GM19395 (cell line): Measurements from ENCODE around the gene MAP3K6.
"Not testable (repeated sequence)": the region's sequence is repeated elsewhere in the genome, so short reads cannot be mapped to it uniquely, and the experiment has no call there.

Experiments used
- ATAC-seq: cut with Tn5 transposase; IDR thresholded peaks from one replicate; pipeline ENCODE4 v1.9.1; 2021; ENCODE audit warnings: mild to moderate bottlenecking, moderate library complexity; ENCODE audit not compliant: unreplicated experiment

MAP3K6 gene

GRCh38 chr1:27398405-27399149 is 31.8 kb upstream of the MAP3K6 start:
- ATAC-seq, result no peak

- no peak for ATAC-seq
Measured at GRCh38 chr1:27397749-27398148, 31.0 kb upstream of the MAP3K6 start.

DNA sequence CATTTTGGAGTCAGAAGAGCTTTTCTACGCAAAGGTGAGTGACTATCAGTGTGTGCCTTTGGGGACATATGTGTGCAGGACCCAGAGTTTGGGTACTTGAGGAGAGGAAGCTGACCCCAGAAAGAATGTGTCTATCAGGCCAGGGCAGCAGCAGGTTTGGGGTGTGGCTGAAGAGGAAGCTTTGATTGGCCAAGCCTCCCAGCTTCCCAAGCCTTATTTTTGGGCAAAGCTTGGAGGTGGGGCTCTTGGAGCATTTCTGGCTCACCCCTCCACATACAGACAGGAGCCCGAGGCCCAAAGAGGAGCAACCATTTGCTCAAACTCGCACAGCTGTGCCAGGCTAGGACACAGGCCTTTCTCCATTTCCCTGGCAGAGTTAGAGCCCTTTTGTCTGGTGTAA is 30.3 kb upstream of the MAP3K6 start:
- no peak for ATAC-seq

DNA sequence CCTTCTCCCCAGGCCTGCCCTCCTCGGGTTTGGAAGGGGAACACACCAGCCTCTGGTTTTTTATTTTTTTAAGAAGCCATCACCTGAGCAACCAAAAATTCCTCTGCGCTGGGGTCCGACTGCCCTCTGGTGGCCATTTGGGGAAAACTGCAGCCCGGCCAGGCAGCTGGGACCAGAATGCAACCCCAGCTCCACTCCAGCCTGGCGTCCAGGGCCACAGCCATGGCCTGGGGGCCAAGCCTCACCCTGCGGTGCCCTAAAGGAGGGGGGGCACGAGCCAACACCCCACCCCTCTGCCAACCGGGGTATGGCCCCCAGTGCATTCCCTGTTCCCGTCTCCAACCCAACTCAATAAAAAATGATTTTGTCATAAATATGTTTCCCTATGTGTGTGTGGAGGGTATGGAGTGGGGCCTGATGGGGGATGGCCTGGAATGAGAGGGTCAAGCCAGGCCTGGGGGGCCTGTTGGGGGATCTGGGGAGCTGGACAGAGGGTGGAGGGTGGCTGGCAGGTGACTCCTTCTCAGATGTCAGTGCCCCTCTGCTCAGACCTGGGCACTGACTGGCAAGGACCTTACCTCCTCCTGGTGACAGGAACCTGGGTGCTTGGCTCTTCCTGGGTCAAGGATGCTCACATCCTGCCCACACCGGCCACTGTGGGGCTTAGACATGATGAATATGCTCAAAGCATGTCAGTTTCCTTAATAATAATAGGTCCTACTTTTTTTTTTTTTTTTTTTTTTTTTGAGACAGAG is 28.9 kb upstream of the MAP3K6 start:
- no peak for ATAC-seq

DNA sequence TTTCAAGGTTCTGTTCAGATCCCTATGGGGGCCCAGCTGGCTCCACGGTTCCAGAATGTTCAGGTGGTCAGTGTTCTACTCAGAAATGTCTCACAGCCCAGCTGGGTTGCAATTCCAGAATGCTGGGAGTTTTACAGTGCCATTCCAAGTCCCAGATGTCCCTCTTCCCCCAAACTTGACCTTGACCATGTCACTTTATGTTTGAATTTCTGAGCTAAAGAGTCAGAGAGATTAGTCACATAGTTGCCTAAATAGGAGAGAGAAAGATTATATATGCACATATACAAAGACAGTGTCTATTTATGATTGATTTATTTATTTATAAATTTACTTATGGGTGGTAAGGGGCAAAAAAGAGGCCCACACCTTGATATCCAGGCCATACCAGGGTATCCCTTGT is 28.2 kb upstream of the MAP3K6 start:
- ATAC-seq, result no peak

- ATAC-seq, result no peak
Measured at GRCh38 chr1:27394282-27394658, 27.5 kb upstream of the MAP3K6 start.

GRCh38 chr1:27393641-27394281 is 27.0 kb upstream of the MAP3K6 start:
- ATAC-seq, result no peak

DNA sequence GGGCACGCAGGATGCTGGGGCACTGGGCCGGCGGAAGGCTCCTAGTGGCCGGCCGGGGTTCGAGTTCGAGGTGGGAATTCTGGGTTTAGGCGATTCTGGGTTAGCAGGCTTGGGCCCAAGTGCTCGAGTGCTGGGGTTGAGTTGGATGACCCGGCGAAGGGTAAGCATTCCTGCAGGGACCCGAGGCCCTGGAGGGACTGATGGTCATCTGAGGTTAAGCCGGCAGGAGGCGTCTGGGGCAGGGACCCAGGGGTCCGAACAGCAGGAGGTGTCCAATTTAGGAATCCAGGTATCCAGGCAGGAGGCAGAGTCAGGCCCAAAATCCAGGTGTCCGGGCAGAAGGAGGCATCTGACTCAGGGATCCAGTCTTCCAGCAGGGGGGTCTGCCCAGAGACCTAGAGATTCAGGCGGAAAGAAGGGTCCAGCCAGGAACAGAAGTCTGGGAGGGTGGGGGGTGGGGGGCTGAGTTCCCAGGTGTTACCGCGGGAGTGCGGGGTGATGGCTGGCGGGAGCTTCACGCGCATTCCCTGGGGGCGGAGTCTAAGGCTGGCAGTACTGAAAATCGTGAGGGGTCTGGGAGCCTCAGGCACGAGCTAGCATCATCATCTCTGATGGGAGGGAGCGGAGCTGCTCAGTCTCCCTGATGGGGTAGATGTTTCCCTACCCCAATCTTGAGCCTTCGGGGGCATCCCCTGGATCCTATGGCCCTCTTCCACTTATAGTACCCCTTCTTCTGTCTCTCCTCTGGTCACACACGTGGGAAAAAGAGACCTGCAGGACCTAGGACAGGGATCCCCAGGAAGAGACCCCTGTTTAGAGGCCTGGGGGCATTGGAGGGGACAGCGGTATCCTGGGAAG is 26.2 kb upstream of the MAP3K6 start:
- no peak for ATAC-seq

DNA sequence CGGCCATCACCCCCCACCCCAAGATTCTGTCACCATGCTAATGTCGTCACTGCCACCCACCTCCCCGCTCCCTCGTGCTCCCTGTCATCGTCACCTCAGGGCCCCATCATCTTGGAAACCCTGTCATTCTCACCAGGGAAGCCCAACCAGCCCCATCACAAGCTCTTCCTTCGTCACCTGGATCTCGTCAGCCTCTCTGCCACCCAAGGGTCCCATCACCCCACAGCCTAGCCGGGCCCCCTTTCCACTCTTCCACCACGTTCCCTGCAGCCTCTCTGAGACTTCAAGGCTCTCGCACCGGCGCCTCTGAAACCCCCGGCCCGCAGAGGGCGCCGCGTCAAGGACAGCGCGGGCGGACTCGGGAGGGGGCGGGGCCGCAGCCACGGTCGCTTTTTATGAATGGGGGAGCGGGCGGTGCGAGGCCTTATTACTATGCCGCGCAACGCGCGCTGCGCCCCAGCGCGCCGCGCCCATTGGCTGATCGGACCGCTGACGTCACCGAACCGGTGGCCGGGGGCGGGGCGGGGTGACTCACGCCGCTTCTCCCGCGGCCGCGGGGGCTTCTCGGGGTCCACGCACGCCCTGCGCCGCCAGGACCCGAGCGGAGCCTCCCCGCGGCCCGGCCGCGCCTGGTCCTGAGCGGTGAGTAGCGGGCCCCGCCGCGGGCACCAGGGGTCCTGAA is 25.5 kb upstream of the MAP3K6 start, which contains the start of gene GPR3:
GPR3 (plus strand) TSS at position 527 of the 682 bp plus-strand sequence. CDS start 1,177 bp downstream, outside the sequence.
- peak; percentile 65 for ATAC-seq

GRCh38 chr1:27391511-27392095 is 24.8 kb upstream of the MAP3K6 start:
- ATAC-seq, result no peak

DNA sequence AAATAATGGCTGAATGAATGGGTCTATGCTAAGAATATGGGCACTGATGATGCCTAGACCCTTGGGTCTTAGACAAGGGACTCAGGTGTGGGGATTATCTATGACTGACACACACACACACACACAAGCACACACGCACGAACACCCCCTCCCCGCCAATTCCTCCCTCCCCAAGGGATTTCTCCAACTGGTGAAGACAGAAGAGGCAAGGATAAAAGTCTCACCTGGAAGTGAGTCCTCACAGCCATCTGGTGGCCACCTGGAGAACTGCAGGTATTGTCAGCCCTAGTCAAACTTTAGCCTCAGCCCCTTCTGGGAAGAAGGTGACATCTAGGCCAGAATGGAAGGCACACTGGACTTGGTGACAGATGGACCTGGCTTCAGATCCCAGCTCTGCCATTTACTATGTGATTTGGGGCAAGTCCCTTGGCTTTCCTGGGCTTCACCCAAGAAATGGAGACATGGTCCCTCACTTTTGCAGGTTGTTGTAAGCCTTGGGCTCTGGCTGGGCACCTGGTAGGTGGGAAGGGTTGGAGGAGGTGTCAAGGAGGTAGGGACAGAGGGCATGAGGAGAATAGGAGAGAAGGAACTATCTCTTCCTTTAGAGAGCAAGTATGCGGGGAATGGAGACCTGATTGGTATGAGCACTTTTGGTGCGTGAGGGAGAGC is 21.7 kb upstream of the MAP3K6 start:
- no peak for ATAC-seq

GRCh38 chr1:27384797-27385196 is 18.0 kb upstream of the MAP3K6 start:
- ATAC-seq, result not testable (repeated sequence)

- no peak for ATAC-seq
Measured at GRCh38 chr1:27383661-27384060, 16.9 kb upstream of the MAP3K6 start.

GRCh38 chr1:27383039-27383605 is 16.4 kb upstream of the MAP3K6 start, which contains the start of gene CD164L2:
CD164L2 (minus strand) TSS chr1:27383333; CDS start chr1:27383239, 94 bp downstream.
- no peak for ATAC-seq

GRCh38 chr1:27381969-27382762 is 15.4 kb upstream of the MAP3K6 start:
- no peak for ATAC-seq

- no peak for ATAC-seq
Measured at GRCh38 chr1:27380766-27381733, 14.3 kb upstream of the MAP3K6 start.

- ATAC-seq, result no peak
Measured at GRCh38 chr1:27380224-27380623, 13.5 kb upstream of the MAP3K6 start.
